SK-N-SH (cell line): ENCODE data around the gene KCNG1. TPM values are rescaled to one million over a fixed set of nuclear protein-coding genes. Genes with fewer than 3 reads are reported as not detected.

Source experiments
- CTCF ChIA-PET: fragments of 300-600, 350-600 bp; formaldehyde crosslinking; extraction: SDS; loops from one replicate; lab custom pipeline; 2021; lab: Yijun Ruan, JAX
- POLR2A ChIA-PET: fragments of 350-600 bp; sonication (Branson Sonifier 250); formaldehyde crosslinking; extraction: SDS; loops from one replicate; lab custom pipeline; 2020; ENCODE audit warnings: antibody characterized with exemption, inconsistent platforms; lab: Yijun Ruan, JAX
- DNase-seq: peaks from one replicate; pipeline ENCODE4 v3.0.0; 2012
- H2AFZ ChIP-seq: fragments of 200-600 bp; sonication (generic); 2 replicates; pipeline ENCODE4 v1.8.1; 2016; ENCODE audit warnings: antibody characterized with exemption, mild to moderate bottlenecking, low read depth
- H3F3A ChIP-seq: fragments of 200-600 bp; sonication (generic); replicated peaks from 2 replicates; pipeline ENCODE3; 2016; ENCODE audit warnings: antibody characterized with exemption, mild to moderate bottlenecking; ENCODE audit not compliant: insufficient read depth
- H3K27ac ChIP-seq, 2 experiments: fragments of 200-500 bp in 1 of 2; fragments of 200-600 bp in 1 of 2; sonication (Bioruptor generic) in 1 of 2; sonication (generic), shearing (Covaris generic) in 1 of 2; 2 replicates each; pipeline versions ENCODE4 v1.5.1 to v1.6.1; 2014 to 2016; ENCODE audit warnings: low read depth in 2 of 2, inconsistent platforms in 1 of 2, low read length in 1 of 2, mild to moderate bottlenecking in 1 of 2, mixed read lengths in 1 of 2
- H3K27me3 ChIP-seq: fragments of 200-600 bp; sonication (generic), shearing (Covaris generic); 2 replicates; pipeline ENCODE4 v1.6.1; 2016; ENCODE audit warnings: mixed run types; ENCODE audit not compliant: insufficient read depth
- H3K36me3 ChIP-seq, 2 experiments: fragments of 200-500 bp in 1 of 2; fragments of 200-600 bp in 1 of 2; sonication (Bioruptor generic) in 1 of 2; sonication (generic) in 1 of 2; replicated peaks in 1 of 2; 2 replicates each; pipeline versions ENCODE3 to v1.5.1; 2014 to 2016; ENCODE audit warnings: low read length in 1 of 2, mild to moderate bottlenecking in 1 of 2; ENCODE audit not compliant: insufficient read depth in 2 of 2, control insufficient read depth in 1 of 2
- H3K4me1 ChIP-seq, 2 experiments: fragments of 200-500 bp in 1 of 2; fragments of 200-600 bp in 1 of 2; sonication (Bioruptor generic) in 1 of 2; sonication (generic), shearing (Covaris generic) in 1 of 2; 2 replicates each; pipeline versions ENCODE4 v1.5.1 to v1.6.1; 2014 to 2016; ENCODE audit warnings: low read depth in 1 of 2, low read length in 1 of 2, mixed run types in 1 of 2; ENCODE audit not compliant: insufficient read depth in 2 of 2, control insufficient read depth in 1 of 2
- H3K4me2 ChIP-seq: fragments of 200-600 bp; sonication (generic), shearing (Covaris generic); 2 replicates; pipeline ENCODE4 v1.6.1; 2017; ENCODE audit warnings: mixed run types
- H3K4me3 ChIP-seq, 2 experiments: fragments of 200-500 bp in 1 of 2; fragments of 200-600 bp in 1 of 2; sonication (Bioruptor generic) in 1 of 2; sonication (generic), shearing (Covaris generic) in 1 of 2; 2 replicates each; pipeline versions ENCODE4 v1.5.1 to v1.8.1; 2014 to 2016; ENCODE audit warnings: low read depth in 2 of 2, inconsistent platforms in 1 of 2, low read length in 1 of 2, mild to moderate bottlenecking in 1 of 2, mixed read lengths in 1 of 2, moderate library complexity in 1 of 2
- H3K79me2 ChIP-seq: fragments of 200-600 bp; sonication (generic); 2 replicates; pipeline ENCODE4 v1.8.1; 2017; ENCODE audit warnings: mild to moderate bottlenecking; ENCODE audit not compliant: insufficient read depth
- H3K9ac ChIP-seq: fragments of 200-600 bp; sonication (generic); 2 replicates; pipeline ENCODE4 v1.6.1; 2017; ENCODE audit warnings: mixed run types
- H3K9me2 ChIP-seq: fragments of 200-600 bp; sonication (generic); 2 replicates; pipeline ENCODE4 v1.6.1; 2017; ENCODE audit warnings: mixed run types
- H3K9me3 ChIP-seq: fragments of 200-600 bp; sonication (generic); 2 replicates; pipeline ENCODE4 v1.6.1; 2017; ENCODE audit warnings: mixed run types, mild to moderate bottlenecking, moderate library complexity
- H4K20me1 ChIP-seq: fragments of 200-600 bp; sonication (generic); 2 replicates; pipeline ENCODE4 v1.6.1; 2017; ENCODE audit warnings: mild to moderate bottlenecking, mixed run types; ENCODE audit not compliant: insufficient read depth
- CHD2 ChIP-seq: fragments of 150-350 bp; IDR thresholded peaks from 2 replicates; pipeline ENCODE4 v1.6.1; 2018; ENCODE audit warnings: low read length; ENCODE audit not compliant: partially characterized antibody
- CTCF ChIP-seq: fragments of 200-600 bp; sonication (generic); IDR thresholded peaks from 2 replicates; pipeline ENCODE4 v1.6.1; 2017; ENCODE audit warnings: antibody characterized with exemption, mild to moderate bottlenecking, moderate library complexity
- ELF1 ChIP-seq: IDR thresholded peaks from 2 replicates; pipeline ENCODE4 v1.4.0; 2012
- EP300 ChIP-seq, 2 experiments: IDR thresholded peaks; 2 replicates each; pipeline versions ENCODE4 v1.4.0 to v1.6.1; 2012; ENCODE audit warnings: borderline replicate concordance in 1 of 2, low read depth in 1 of 2, low read length in 1 of 2
- EZH2phosphoT487 ChIP-seq: fragments of 200-600 bp; sonication (generic); IDR thresholded peaks from 2 replicates; pipeline ENCODE4 v1.6.1; 2017; ENCODE audit warnings: low read depth, mixed run types, mild to moderate bottlenecking, antibody characterized with exemption, moderate library complexity, borderline replicate concordance
- FOSL2 ChIP-seq: IDR thresholded peaks from 2 replicates; pipeline ENCODE4 v1.4.0; 2012; ENCODE audit warnings: low read depth, mild to moderate bottlenecking, moderate library complexity, borderline replicate concordance
- FOXJ3 ChIP-seq: sonication (generic); formaldehyde crosslinking; IDR thresholded peaks from 2 replicates; pipeline ENCODE4 v1.5.1; 2020; ENCODE audit warnings: mild to moderate bottlenecking, missing genetic modification reagents
- IRF3 ChIP-seq: fragments of 150-350 bp; IDR thresholded peaks from 2 replicates; pipeline ENCODE4 v1.6.1; 2016; ENCODE audit warnings: mild to moderate bottlenecking, low read depth, low read length
- MAX ChIP-seq: IDR thresholded peaks from 2 replicates; pipeline ENCODE4 v1.4.0; 2012; ENCODE audit warnings: low read depth
- NFIC ChIP-seq: IDR thresholded peaks from 2 replicates; pipeline ENCODE4 v1.4.0; 2012; ENCODE audit warnings: borderline replicate concordance
- PBX3 ChIP-seq: IDR thresholded peaks from 2 replicates; pipeline ENCODE4; 2012
- POLR2AphosphoS5 ChIP-seq: IDR thresholded peaks from 2 replicates; pipeline ENCODE4 v1.6.1; 2012; ENCODE audit warnings: low read depth, low read length
- RCOR1 ChIP-seq: fragments of 150-350 bp; IDR thresholded peaks from 2 replicates; pipeline ENCODE4 v1.6.1; 2017; ENCODE audit warnings: antibody characterized with exemption, low read length
- RXRA ChIP-seq: IDR thresholded peaks from 2 replicates; pipeline ENCODE4 v1.4.0; 2012; ENCODE audit warnings: low read depth, mild to moderate bottlenecking, borderline replicate concordance
- SIN3A ChIP-seq: IDR thresholded peaks from 2 replicates; pipeline ENCODE4 v1.6.1; 2012; ENCODE audit warnings: low read depth, mild to moderate bottlenecking, low read length, moderate library complexity, borderline replicate concordance
- SMC3 ChIP-seq: IDR thresholded peaks from 2 replicates; pipeline ENCODE4 v1.6.1; 2012; ENCODE audit warnings: low read depth, low read length, improper control_type of control experiment
- TAF1 ChIP-seq: IDR thresholded peaks from 2 replicates; pipeline ENCODE4 v1.6.1; 2012; ENCODE audit warnings: low read depth, mild to moderate bottlenecking, low read length, moderate library complexity, borderline replicate concordance
- TEAD4 ChIP-seq: IDR thresholded peaks from 2 replicates; pipeline ENCODE4 v1.4.0; 2012; ENCODE audit warnings: mild to moderate bottlenecking, borderline replicate concordance; ENCODE audit not compliant: insufficient read depth
- USF1 ChIP-seq: IDR thresholded peaks from 2 replicates; pipeline ENCODE4 v1.4.0; 2012; ENCODE audit warnings: low read depth, borderline replicate concordance
- USF2 ChIP-seq: fragments of 150-350 bp; IDR thresholded peaks from 2 replicates; pipeline ENCODE4 v1.6.1; 2017; ENCODE audit warnings: antibody characterized with exemption, low read length, low read depth, borderline replicate concordance
- WGBS: methylation state at CpG from one replicate; pipeline ENCODE4 v1.1.6; 2017; ENCODE audit warnings: low lambda C conversion rate; 5-methylcytosine and 5-hydroxymethylcytosine counted together
- polyA plus RNA-seq, 3 experiments: library from polyadenylated mRNA; depleted of rRNA; stranded (reverse); fragments of >200 nt; gene quantifications; 2 replicates each; pipeline ENCODE4 v1.2.3, GENCODE V29; 2012

KCNG1 gene
- polyA plus RNA-seq, 1 of the 3 experiments (the other 2 are of a cell fraction), result 13.8 TPM

GRCh38 chr20:51008718-51009117 lies 14.2 kb downstream of the KCNG1 start:
- Histone ChIP-seq H3K4me3 (no peak overlapping the region), H3K27ac (no peak overlapping the region), H3K9me2 (no peaks in the 10 kb centered on the region), H3K9ac (no peak overlapping the region), H4K20me1 (no peaks in the 10 kb centered on the region), H3K4me1 (no peaks in the 10 kb centered on the region; a peak in 1 of 4 replicates), H3K79me2 (no peaks in the 10 kb centered on the region; the same call in 1 of the 2 replicates), H3F3A (no peaks in the 10 kb centered on the region), H3K36me3 (no peaks in the 10 kb centered on the region), H2AFZ (no peak overlapping the region), H3K4me2 (no peak overlapping the region), H3K27me3 (no peaks in the 10 kb centered on the region), H3K9me3 (no peaks in the 10 kb centered on the region)
- DNase-seq, result no peak
- TF ChIP-seq SIN3A (no peak), ELF1 (no peak), CTCF (no peak), RCOR1 (no peak), FOSL2 (no peak), SMC3 (no peak), RXRA (no peak), EP300 (IDR thresholded peaks at IDR 0.05; ENCODE audit: borderline replicate concordance in 1 of 2, low read depth in 1 of 2, low read length in 1 of 2) (no peak), TAF1 (no peak), FOXJ3 (CRISPR knock-in tag) (no peak), EZH2phosphoT487 (no peak), TEAD4 (no peak), USF2 (no peak), IRF3 (no peak), PBX3 (no peak), POLR2AphosphoS5 (no peak), NFIC (no peak), USF1 (no peak), MAX (no peak), CHD2 (no peak)
- ChIA-PET CTCF (interaction anchor here (0.9 to 9.3 kb wide), 3 partner anchors 17 to 298 kb away, joined by 3 to 118 read pairs (median 3); no protein-coding TSS in a partner anchor), POLR2A (no interaction called here)
- 93% methylated on average over 5 of the region's 5 CpGs for WGBS
